GM19240 (cell line): Measurements from ENCODE around the gene RANBP1.

Experiments
- DNase-seq: peaks from one replicate; pipeline ENCODE4 v3.0.0; 2011; ENCODE audit warnings: low spot score; ENCODE audit not compliant: insufficient read length

The RANBP1 gene

GRCh38 chr22:20135806-20136602 is 20.1 kb downstream of the RANBP1 start:
- DNase-seq = no peak

GRCh38 chr22:20136603-20136873 is 20.6 kb downstream of the RANBP1 start:
- DNase-seq = no peak

GRCh38 chr22:20137113-20137512 is 21.2 kb downstream of the RANBP1 start:
- no peak for DNase-seq

- no peak for DNase-seq
Measured at GRCh38 chr22:20137671-20138416, 21.9 kb downstream of the RANBP1 start.

- DNase-seq = no peak
Measured at GRCh38 chr22:20138417-20138738, 22.5 kb downstream of the RANBP1 start.

- DNase-seq = no peak
Measured at GRCh38 chr22:20138868-20139267, 23.0 kb downstream of the RANBP1 start.

- DNase-seq = no peak
Measured at GRCh38 chr22:20139391-20140106, 23.6 kb downstream of the RANBP1 start.

GRCh38 chr22:20140107-20140445 is 24.2 kb downstream of the RANBP1 start:
- DNase-seq = no peak

- DNase-seq = no peak
Measured at GRCh38 chr22:20140521-20140964, 24.6 kb downstream of the RANBP1 start.

- no peak for DNase-seq
Measured at GRCh38 chr22:20141186-20142077, 25.5 kb downstream of the RANBP1 start.

GRCh38 chr22:20142711-20143621 is 27.1 kb downstream of the RANBP1 start:
- DNase-seq = no peak

- no peak for DNase-seq
Measured at GRCh38 chr22:20143883-20144665, 28.2 kb downstream of the RANBP1 start.

- DNase-seq = no peak
Measured at GRCh38 chr22:20145206-20145831, 29.4 kb downstream of the RANBP1 start.

GRCh38 chr22:20145832-20146223 is 29.9 kb downstream of the RANBP1 start:
- DNase-seq = no peak

GRCh38 chr22:20146777-20147176 is 30.9 kb downstream of the RANBP1 start:
- no peak for DNase-seq

GRCh38 chr22:20147237-20147988 is 31.5 kb downstream of the RANBP1 start:
- DNase-seq = no peak

GRCh38 chr22:20148414-20148813 is 32.5 kb downstream of the RANBP1 start:
- DNase-seq = no peak
